ENCODE data around the gene AKT2. TPM values are rescaled to one million over a fixed set of nuclear protein-coding genes. Genes with fewer than 3 reads are reported as not detected.

AKT2 gene
- total and polyA plus RNA-seq, 10 of the 15 experiments (the other 5 are each of a cell fraction or from before 2014, with no cell fraction given) = 1.0 to 185 (median 71.5) TPM

DNA sequence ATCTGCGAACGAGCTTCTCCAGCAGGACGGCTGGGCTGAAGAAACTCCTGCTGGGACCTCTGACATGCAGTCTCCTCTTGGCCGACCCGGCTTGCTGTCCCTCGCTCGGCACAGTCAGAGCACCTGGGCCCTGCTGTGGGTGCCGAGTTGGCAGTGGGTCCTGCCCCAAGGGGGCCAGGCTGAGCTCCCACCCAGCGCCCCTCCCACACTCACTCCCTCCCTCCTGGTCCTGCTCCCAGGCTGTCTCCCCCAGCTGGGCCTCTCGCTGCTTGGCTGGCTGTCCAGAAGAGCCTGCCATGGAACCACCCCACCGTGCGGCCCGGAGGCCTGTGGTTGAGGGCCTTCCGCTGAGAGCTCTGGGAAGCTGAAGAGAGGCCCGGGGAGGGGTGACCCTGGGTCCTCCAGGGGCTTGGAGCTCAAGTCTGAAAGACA lies 6.0 kb downstream of the AKT2 start:
- DNase-seq (ENCODE audit: low read depth, low spot score) (no peak), FAIRE-seq (no peak), ATAC-seq (no peak)
- intact Hi-C loops (cut with micrococcal nuclease; ENCODE audit: unreplicated experiment) = no loop called here
- no TSS peak for BruUV-seq (replicated peaks)
- Histone ChIP-seq H3K4me3 (no peak overlapping the region; the same call in 1 of the 2 replicates), H3K36me3 (ENCODE audit: control insufficient read depth in 2 of 2, insufficient read depth in 2 of 2, low read length in 1 of 2) (peaks cover 0 to 7% of the 10 kb centered on the region in 2 experiments; a peak in 3 of 4 replicates), H3K79me2 (ENCODE audit: control insufficient read depth, insufficient read depth, low read length) (peaks cover 86% of the 10 kb centered on the region), H3K4me1 (ENCODE audit: control insufficient read depth, insufficient read depth, low read length) (peaks cover 31% of the 10 kb centered on the region), H3K4me2 (ENCODE audit: control insufficient read depth, insufficient read depth) (no peak overlapping the region; the same call in 1 of the 2 replicates), H2AFZ (ENCODE audit: control insufficient read depth, low read depth, low read length) (no peak overlapping the region), H3K9ac (ENCODE audit: control insufficient read depth, insufficient read depth, low read length) (no peak overlapping the region), H3K27ac (ENCODE audit: control insufficient read depth, insufficient read depth) (no peak overlapping the region), H3K9me3 (replicated peaks; ENCODE audit: control insufficient read depth, insufficient read depth, low read length) (no peaks in the 10 kb centered on the region), H3K27me3 (replicated peaks in 1 of 2; ENCODE audit: control insufficient read depth in 2 of 2, insufficient read depth in 2 of 2, low read length in 1 of 2) (no peaks in the 10 kb centered on the region), H4K20me1 (ENCODE audit: control insufficient read depth, insufficient read depth) (peaks cover 4% of the 10 kb centered on the region)
- TF ChIP-seq FOXK2 (IDR thresholded peaks at IDR 0.05) = no peak
- TF ChIP-seq CUX1 (IDR thresholded peaks at IDR 0.05; ENCODE audit: insufficient replicate concordance, low read depth, low read length) = no peak
- TF ChIP-seq ZNF24 (IDR thresholded peaks at IDR 0.05) = no peak
- no peak for TF ChIP-seq NRF1 (conservative IDR thresholded peaks at IDR 0.05; ENCODE audit: low read depth, low read length)
- TF ChIP-seq, protein P1, sequence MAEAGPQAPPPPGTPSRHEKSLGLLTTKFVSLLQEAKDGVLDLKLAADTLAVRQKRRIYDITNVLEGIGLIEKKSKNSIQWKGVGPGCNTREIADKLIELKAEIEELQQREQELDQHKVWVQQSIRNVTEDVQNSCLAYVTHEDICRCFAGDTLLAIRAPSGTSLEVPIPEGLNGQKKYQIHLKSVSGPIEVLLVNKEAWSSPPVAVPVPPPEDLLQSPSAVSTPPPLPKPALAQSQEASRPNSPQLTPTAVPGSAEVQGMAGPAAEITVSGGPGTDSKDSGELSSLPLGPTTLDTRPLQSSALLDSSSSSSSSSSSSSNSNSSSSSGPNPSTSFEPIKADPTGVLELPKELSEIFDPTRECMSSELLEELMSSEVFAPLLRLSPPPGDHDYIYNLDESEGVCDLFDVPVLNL (IDR thresholded peaks at IDR 0.05; ENCODE audit: low read depth, low read length) = no peak
- TF ChIP-seq CREM (IDR thresholded peaks at IDR 0.05; ENCODE audit: low read depth) = no peak
- TF ChIP-seq POU2F2 (IDR thresholded peaks at IDR 0.05; ENCODE audit: borderline replicate concordance, low read depth, low read length) = no peak
- TF ChIP-seq, protein P2, sequence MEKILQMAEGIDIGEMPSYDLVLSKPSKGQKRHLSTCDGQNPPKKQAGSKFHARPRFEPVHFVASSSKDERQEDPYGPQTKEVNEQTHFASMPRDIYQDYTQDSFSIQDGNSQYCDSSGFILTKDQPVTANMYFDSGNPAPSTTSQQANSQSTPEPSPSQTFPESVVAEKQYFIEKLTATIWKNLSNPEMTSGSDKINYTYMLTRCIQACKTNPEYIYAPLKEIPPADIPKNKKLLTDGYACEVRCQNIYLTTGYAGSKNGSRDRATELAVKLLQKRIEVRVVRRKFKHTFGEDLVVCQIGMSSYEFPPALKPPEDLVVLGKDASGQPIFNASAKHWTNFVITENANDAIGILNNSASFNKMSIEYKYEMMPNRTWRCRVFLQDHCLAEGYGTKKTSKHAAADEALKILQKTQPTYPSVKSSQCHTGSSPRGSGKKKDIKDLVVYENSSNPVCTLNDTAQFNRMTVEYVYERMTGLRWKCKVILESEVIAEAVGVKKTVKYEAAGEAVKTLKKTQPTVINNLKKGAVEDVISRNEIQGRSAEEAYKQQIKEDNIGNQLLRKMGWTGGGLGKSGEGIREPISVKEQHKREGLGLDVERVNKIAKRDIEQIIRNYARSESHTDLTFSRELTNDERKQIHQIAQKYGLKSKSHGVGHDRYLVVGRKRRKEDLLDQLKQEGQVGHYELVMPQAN (conservative IDR thresholded peaks at IDR 0.05) = no peak
- TF ChIP-seq MYC (IDR thresholded peaks at IDR 0.05; ENCODE audit: insufficient read depth, insufficient read length, insufficient replicate concordance, low read length, severe bottlenecking) = no peak
- in situ Hi-C loops (cut with MboI) = no loop called here
- ChIA-PET SMC1A (ENCODE audit: uncharacterized antibody, unreplicated experiment) (no interaction called here), CTCF (interaction anchor here (0.8 kb wide), 1 partner anchor 8 kb away, joined by 3 read pairs; no protein-coding TSS in a partner anchor), RAD21 (ENCODE audit: unreplicated experiment) (interaction anchor here (0.8 kb wide), 1 partner anchor 88 kb away, joined by 3 read pairs; no protein-coding TSS in a partner anchor), POLR2A (interaction anchor here (0.7 to 1.2 kb wide), 3 partner anchors 80 to 1607 kb away, joined by 3 to 6 read pairs (median 4); no protein-coding TSS in a partner anchor)
- over 99% methylated on average over 14 of the region's 15 CpGs for WGBS (ENCODE audit: insufficient coverage, insufficient replicate concordance, low lambda C conversion rate, missing lambda C conversion rate)

Measured in GM12878 (cell line).